Mucosa of descending colon (tissue), 3 donors: ENCODE data around the gene MAP4. TPM values are rescaled to one million over a fixed set of nuclear protein-coding genes. Genes with fewer than 3 reads are reported as not detected.
"Not testable (repeated sequence)": the region's sequence is repeated elsewhere in the genome, so short reads cannot be mapped to it uniquely, and the experiment has no call there.

ENCODE experiments used
- ATAC-seq: fragments of 200-7000 bp; cut with Tn5 transposase; one replicate; pipeline ENCODE4 v1.9.1; 2020; ENCODE audit warnings: mild to moderate bottlenecking, moderate library complexity
- DNase-seq, 3 donors: peaks; one replicate each; pipeline ENCODE4 v3.0.0-alpha.2; 2020
- H3K36me3 ChIP-seq: fragments of 200-600 bp; one replicate; pipeline ENCODE4 v1.8.0; 2021; ENCODE audit warnings: low read depth, mild to moderate bottlenecking
- H3K4me1 ChIP-seq: fragments of 200-600 bp; one replicate; pipeline ENCODE4 v1.8.0; 2021; ENCODE audit warnings: low read depth, mild to moderate bottlenecking
- H3K4me3 ChIP-seq: fragments of 200-600 bp; one replicate; pipeline ENCODE4 v1.8.0; 2021; ENCODE audit warnings: mild to moderate bottlenecking
- H3K9me3 ChIP-seq: fragments of 200-600 bp; one replicate; pipeline ENCODE4 v1.8.0; 2021; ENCODE audit warnings: mild to moderate bottlenecking
- intact Hi-C, 2 donors: fragments of 100-400 bp; cut with DNase I in 1 of 2; cut with micrococcal nuclease in 1 of 2; formaldehyde crosslinking; loops; one replicate each; pipeline versions ENCODE4 v1.11.0 to v1.11.1; 2022; cut with DNase I, micrococcal nuclease
- long read RNA-seq, 2 donors: library from polyadenylated mRNA; unstranded; transcript quantifications; one replicate each; pipeline ENCODE4 v2.0.0, GENCODE V29; 2019 to 2021
- total RNA-seq, 3 donors: library from RNA; stranded (reverse); fragmentation: NEBNext Ultra II Directional in 2 of 3; extraction: Animal tissue kit (Norgen Biotek cat#: 25700) in 2 of 3; gene quantifications; one replicate each; pipeline versions ENCODE4 v1.2.1 to v1.2.4, GENCODE V29; 2021 to 2023
- TF ChIP-seq, protein P1 (sequence below): fragments of 200-600 bp; IDR thresholded peaks from one replicate; pipeline ENCODE4 v1.8.0; 2022; ENCODE audit warnings: antibody characterized with exemption, mild to moderate bottlenecking
- donor health status: DM: no; HTN: no; CAD: no; lungs with moderate emphysema.
- donor health status: DM: no; HTN: no; CAD: no.
- donor health status: DM: no; HTN: yes; CAD: no.

The MAP4 gene, protein sequence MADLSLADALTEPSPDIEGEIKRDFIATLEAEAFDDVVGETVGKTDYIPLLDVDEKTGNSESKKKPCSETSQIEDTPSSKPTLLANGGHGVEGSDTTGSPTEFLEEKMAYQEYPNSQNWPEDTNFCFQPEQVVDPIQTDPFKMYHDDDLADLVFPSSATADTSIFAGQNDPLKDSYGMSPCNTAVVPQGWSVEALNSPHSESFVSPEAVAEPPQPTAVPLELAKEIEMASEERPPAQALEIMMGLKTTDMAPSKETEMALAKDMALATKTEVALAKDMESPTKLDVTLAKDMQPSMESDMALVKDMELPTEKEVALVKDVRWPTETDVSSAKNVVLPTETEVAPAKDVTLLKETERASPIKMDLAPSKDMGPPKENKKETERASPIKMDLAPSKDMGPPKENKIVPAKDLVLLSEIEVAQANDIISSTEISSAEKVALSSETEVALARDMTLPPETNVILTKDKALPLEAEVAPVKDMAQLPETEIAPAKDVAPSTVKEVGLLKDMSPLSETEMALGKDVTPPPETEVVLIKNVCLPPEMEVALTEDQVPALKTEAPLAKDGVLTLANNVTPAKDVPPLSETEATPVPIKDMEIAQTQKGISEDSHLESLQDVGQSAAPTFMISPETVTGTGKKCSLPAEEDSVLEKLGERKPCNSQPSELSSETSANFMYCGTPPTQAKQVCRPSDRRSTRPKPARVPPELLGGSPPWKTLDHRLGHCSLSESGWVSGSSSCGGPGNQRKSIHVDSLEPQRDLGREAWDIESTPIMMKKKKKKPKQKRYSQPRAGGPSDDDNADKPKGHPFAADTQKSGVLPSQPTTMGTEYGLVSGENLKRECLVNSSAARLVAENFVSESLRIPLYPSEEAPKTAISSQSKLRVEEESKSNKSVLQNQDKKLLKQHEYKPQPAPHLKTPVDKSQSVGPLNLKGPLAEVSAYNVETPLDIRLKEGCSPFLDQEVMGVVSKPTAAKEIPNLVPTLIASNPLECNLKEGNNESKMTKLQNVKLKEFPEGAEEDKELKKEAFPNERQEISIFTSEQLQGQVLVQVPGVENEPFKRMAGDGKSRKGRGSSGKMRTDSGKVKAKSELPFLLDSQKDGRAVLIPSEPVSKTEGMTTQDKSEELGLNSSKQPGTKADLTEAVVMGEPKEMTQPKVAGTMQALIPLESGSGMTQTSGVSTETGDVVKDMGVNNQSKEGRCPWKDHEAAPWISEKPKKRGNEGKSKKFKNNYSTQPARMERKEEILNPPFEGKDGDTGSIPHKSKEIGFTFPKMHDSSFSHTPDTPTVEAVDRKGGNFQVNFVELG (N-terminal part only)
- total RNA-seq, result 100 to 1,000 TPM; 104 to 316 (median 109) TPM
- long read RNA-seq, donor 1, full-length matches to known transcripts, result 10 of 266 reads
- long read RNA-seq, donor 1, partial matches to known transcripts, result 99 of 266 reads
- long read RNA-seq, donor 1, other reads (novel, unspliced or antisense), result 157 of 266 reads
- long read RNA-seq, donor 2, partial matches to known transcripts, result 42 of 62 reads
- long read RNA-seq, donor 2, other reads (novel, unspliced or antisense), result 19 of 62 reads

DNA sequence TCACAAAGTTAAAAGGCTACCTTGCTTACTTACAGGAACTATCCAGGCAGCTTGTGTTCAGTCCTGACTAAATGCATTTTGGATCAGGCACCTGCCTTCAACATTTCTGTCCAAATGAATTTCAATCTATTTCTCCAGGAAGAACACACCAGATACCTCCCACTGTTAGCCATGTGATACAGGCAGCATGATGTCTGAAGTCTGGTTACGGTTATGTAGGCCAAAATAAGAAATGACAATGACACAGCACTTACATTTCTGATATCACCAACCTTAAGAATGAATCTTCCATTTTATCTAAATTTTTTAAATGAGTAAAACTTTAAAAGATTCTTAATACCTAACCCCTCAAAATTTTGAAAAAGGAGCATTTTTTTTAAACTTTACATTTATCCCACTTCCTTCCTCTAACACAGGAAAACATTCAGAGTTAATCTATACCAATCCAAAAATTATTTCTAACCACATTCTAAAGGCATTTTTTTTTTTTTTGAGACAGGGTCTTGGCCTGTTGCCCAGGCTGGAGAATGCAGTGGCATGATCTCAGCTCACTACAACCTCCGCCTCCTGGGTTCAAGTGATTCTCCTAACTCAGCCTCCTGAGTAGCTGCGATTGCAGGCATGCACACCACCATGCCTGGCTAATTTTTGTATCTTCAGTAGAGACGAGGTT, at the start of gene MAP4:
Gene MAP4, minus strand, starts transcription at position 116 of the 673 bp plus-strand sequence. CDS start 17,556 bp downstream, outside the sequence.
- ATAC-seq (peak; percentile 10), DNase-seq (no peak)
- TF ChIP-seq, protein P1, sequence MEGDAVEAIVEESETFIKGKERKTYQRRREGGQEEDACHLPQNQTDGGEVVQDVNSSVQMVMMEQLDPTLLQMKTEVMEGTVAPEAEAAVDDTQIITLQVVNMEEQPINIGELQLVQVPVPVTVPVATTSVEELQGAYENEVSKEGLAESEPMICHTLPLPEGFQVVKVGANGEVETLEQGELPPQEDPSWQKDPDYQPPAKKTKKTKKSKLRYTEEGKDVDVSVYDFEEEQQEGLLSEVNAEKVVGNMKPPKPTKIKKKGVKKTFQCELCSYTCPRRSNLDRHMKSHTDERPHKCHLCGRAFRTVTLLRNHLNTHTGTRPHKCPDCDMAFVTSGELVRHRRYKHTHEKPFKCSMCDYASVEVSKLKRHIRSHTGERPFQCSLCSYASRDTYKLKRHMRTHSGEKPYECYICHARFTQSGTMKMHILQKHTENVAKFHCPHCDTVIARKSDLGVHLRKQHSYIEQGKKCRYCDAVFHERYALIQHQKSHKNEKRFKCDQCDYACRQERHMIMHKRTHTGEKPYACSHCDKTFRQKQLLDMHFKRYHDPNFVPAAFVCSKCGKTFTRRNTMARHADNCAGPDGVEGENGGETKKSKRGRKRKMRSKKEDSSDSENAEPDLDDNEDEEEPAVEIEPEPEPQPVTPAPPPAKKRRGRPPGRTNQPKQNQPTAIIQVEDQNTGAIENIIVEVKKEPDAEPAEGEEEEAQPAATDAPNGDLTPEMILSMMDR, result no peak
- intact Hi-C loops, result no loop called here
- no peaks in the 10 kb centered on the region for H3K9me3 ChIP-seq
- peaks cover 29% of the 10 kb centered on the region for H3K4me1 ChIP-seq
- no peaks in the 10 kb centered on the region for H3K36me3 ChIP-seq
- H3K4me3 ChIP-seq, result no peak within 1 kb of the TSS

DNA sequence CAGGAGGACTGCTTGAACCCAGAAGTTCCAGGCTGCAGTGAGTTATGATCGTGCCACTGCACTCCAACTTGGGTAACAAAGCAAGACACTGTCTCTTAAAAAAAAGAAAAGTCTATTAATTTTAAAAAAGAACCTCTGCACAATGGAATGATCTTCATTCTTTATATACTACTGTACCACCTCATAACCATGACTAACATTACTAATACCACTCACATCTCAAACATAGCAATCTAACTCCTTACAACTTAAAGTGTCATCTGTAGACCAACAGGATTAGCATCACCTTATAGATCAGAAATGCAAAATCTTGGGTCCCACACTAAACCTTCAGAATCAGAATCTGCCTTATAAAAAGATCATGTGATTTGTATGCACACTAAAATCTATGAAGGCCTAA, 48.8 kb upstream of the MAP4 start:
- TF ChIP-seq, protein P1, result no peak
- DNase-seq (no peak), ATAC-seq (no peak)
- no peaks in the 10 kb centered on the region for H3K36me3 ChIP-seq
- intact Hi-C loops, result no loop called here
- no peak overlapping the region for H3K4me3 ChIP-seq
- H3K9me3 ChIP-seq, result no peaks in the 10 kb centered on the region
- H3K4me1 ChIP-seq, result no peaks in the 10 kb centered on the region

DNA sequence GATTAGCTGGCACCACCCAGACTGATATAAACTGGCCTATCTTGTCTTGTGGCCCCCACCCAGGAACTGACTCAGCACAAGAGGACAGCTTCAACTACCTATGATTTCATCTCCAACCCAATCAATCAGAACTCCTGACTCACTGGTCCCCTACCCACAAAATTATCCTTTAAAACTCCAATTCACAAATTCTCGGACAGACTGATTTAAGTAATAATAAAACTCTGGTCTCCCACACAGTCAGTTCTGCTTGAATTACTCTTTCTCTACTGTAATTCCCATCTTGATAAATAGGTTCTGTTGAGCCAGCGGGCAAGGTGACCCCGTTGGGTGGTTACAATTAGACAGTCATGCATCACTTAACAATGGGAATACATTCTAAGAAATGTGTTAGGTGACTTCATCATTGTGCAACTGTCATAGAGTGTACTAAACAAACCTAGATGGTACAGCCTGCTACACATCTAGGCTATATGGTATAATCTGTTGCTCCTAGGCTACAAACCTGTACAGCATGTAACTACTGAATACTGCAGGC, 48.1 kb upstream of the MAP4 start:
- H3K4me1 ChIP-seq, result no peaks in the 10 kb centered on the region
- H3K36me3 ChIP-seq, result no peaks in the 10 kb centered on the region
- intact Hi-C loops, result no loop called here
- DNase-seq, result no peak
- no peak overlapping the region for H3K4me3 ChIP-seq
- no peak for ATAC-seq
- TF ChIP-seq, protein P1, result no peak
- no peaks in the 10 kb centered on the region for H3K9me3 ChIP-seq

DNA sequence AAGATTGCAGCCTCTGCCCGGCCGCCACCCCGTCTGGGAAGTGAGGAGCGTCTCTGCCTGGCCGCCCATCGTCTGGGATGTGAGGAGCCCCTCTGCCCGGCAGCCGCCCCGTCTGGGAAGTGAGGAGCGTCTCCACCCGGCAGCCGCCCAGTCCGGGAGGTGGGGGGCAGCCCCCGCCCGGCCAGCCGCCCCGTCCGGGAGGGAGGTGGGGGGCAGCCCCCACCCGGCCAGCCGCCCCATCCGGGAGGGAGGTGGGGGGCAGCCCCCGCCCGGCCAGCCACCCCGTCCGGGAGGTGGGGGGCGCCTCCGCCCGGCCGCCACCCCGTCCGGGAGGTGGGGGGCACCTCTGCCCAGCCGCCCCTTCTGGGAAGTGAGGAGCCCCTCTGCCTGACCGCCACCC, 45.4 kb upstream of the MAP4 start:
- H3K36me3 ChIP-seq, H3K4me1 ChIP-seq, H3K4me3 ChIP-seq, H3K9me3 ChIP-seq, intact Hi-C loops, DNase-seq, ATAC-seq: not testable (repeated sequence)

DNA sequence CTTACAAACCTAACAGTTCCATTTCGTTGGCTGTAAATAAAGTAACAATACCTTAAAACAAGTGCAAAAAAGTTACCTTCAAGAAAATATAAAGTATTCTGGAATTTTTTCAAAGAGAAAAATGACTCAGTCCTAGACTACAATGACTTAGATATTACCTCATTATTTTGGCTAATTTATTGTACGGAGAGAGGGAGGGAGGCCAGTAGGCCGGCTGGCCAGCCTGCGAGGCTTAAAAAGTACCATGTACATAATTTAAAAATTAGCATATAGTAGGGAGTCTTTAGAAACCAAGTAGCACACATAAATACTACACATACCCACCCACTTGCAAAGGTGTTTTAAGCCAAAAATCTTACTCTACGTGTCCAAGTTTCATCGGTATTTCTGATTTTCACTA, 41.9 kb upstream of the MAP4 start:
- intact Hi-C loops, result no loop called here
- TF ChIP-seq, protein P1, result no peak
- H3K4me1 ChIP-seq, result no peaks in the 10 kb centered on the region

More for the DNA sequence above, 41.9 kb upstream of the MAP4 start:
- Histone ChIP-seq H3K36me3 (no peaks in the 10 kb centered on the region), H3K9me3 (no peaks in the 10 kb centered on the region), H3K4me3 (no peak overlapping the region)
- no peak for ATAC-seq
- no peak for DNase-seq
